ENCODE data around the gene LRRC36. TPM values are rescaled to one million over a fixed set of nuclear protein-coding genes. Genes with fewer than 3 reads are reported as not detected.
A peak's percentile ranks its signal among the peaks of the same experiment; 100 is the strongest.

Gene LRRC36
- total and polyA plus RNA-seq, 2 of the 8 experiments (the other 6 are each of a cell fraction or from before 2014, with no cell fraction given): 0.15 TPM; not detected in 1

DNA sequence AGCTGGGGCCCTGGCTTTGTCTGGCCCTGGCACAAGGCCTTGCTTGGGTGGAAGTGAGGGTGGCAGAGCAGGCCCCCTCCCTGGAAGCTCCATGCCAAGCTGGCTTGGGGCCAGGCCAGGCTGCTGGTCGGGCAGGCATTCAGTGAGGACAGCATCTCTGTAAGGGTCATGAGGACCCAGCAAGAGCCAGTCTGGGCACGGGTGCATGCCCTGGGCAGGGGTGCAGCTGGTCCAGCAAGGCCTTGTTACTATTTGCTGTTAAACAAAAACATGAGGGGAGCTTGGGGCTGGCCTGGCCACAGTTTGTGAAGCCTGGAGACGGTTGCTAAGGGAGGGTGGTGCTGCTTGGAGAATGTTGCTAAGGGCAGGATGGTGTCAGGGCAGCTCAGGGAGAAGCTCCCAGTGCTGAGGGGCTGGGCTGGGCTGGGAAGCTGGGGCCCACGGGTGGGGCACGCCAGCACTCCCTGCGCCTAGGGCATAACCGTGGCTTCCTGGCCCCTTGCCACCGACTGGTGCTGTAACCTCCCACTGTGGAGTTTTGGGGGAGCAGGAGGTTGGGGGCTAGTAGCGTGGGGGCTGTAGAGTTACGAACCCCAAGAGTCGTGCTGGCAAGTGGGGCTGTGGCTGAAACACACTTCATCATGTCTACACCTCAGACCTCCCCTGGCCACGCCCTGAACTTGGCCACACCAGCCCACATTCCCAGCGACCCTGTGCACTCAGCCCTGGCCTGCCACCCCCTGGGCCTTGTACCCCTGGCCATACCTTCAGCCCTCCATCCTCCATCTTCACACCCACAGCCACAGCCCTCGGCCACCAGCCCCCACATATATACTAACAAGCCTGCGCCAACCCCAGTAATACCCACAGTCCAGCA lies 65.0 kb downstream of the LRRC36 start:
- no peak for TF ChIP-seq FOSL1 (IDR thresholded peaks at IDR 0.05; ENCODE audit: insufficient read depth, low read depth, low read length)
- no peak for TF ChIP-seq SIX5 (IDR thresholded peaks at IDR 0.05; ENCODE audit: low read depth, low read length)
- no peak for TF ChIP-seq ASH2L (IDR thresholded peaks at IDR 0.05; ENCODE audit: low read length)
- CTCF ChIA-PET (ENCODE audit: partially characterized antibody): interaction anchor here (1.1 to 32.4 kb wide), 12 partner anchors 7 to 430 kb away, joined by 3 to 476 read pairs (median 6); partner anchors contain the start of genes CES3 and ZDHHC1
- Histone ChIP-seq H3K9ac (replicated peaks in 1 of 4; ENCODE audit: extremely low read depth in 1 of 4, low read depth in 3 of 4, low read length in 3 of 4) (no peak overlapping the region), H3K14ac (ENCODE audit: insufficient read length) (no peak overlapping the region), H4K5ac (ENCODE audit: insufficient read length, low read depth, low read length) (no peak overlapping the region), H3K79me2 (ENCODE audit: control insufficient read depth in 1 of 2, insufficient read depth in 2 of 2, low read length in 2 of 2) (no peaks in the 10 kb centered on the region), H3K36me3 (ENCODE audit: control insufficient read depth in 2 of 4, insufficient read depth in 4 of 4, low read length in 3 of 4) (no peaks in the 10 kb centered on the region), H3K56ac (replicated peaks; ENCODE audit: insufficient read length, low read depth, low read length) (no peak overlapping the region), H2BK12ac (ENCODE audit: low read depth, low read length) (0 out of 2 replicates have a peak overlapping the region, but pooled peaks have one; percentile 50), H3K4ac (replicated peaks; ENCODE audit: insufficient read length, low read depth, low read length) (no peak overlapping the region), H3K4me1 (replicated peaks in 1 of 4; ENCODE audit: control insufficient read depth in 3 of 4, insufficient read depth in 4 of 4, low read length in 3 of 4) (peaks cover 0 to 34% (median 24%) of the 10 kb centered on the region in 4 experiments; a peak in 6 of 7 replicates), H4K91ac (replicated peaks; ENCODE audit: insufficient read length, low read length) (no peak overlapping the region), H3K79me1 (ENCODE audit: low read depth, low read length) (no peaks in the 10 kb centered on the region), H4K8ac (ENCODE audit: extremely low read depth, insufficient read depth, low read length) (no peak overlapping the region), H3K4me2 (ENCODE audit: insufficient read depth in 1 of 2, low read depth in 2 of 2, low read length in 2 of 2) (no peak overlapping the region), H2BK20ac (ENCODE audit: low read length) (no peak overlapping the region), H2BK5ac (ENCODE audit: low read depth, low read length) (no peak overlapping the region), H4K20me1 (replicated peaks in 1 of 2; ENCODE audit: control insufficient read depth in 1 of 2, insufficient read depth in 2 of 2, low read length in 2 of 2) (peaks cover 6 to 9% of the 10 kb centered on the region in 2 experiments), H3K18ac (ENCODE audit: extremely low read depth, low read length) (no peak overlapping the region), H3K27me3 (replicated peaks in 1 of 4; ENCODE audit: control insufficient read depth in 3 of 4, extremely low read depth in 1 of 4, insufficient read depth in 3 of 4, low read length in 3 of 4) (peaks cover 24 to 48% (median 41%) of the 10 kb centered on the region in 4 experiments), H2BK15ac (ENCODE audit: low read length) (0 out of 2 replicates have a peak overlapping the region, but pooled peaks have one; percentile 29), H3K27ac (ENCODE audit: low read depth, low read length) (no peak overlapping the region), H3K23me2 (ENCODE audit: low read depth, low read length) (no peaks in the 10 kb centered on the region; the same call in 1 of the 2 replicates), H2AK5ac (ENCODE audit: low read depth, low read length) (no peak overlapping the region; the same call in 1 of the 2 replicates), H3K4me3 (ENCODE audit: extremely low read depth in 1 of 4, insufficient read depth in 2 of 4, low read depth in 3 of 4, low read length in 4 of 4) (no peak overlapping the region), H3K23ac (ENCODE audit: insufficient read length) (no peak overlapping the region), H2BK120ac (replicated peaks; ENCODE audit: low read depth, low read length) (no peak overlapping the region), H2AFZ (ENCODE audit: low read length) (no peak overlapping the region), H3K9me3 (ENCODE audit: insufficient read depth in 2 of 2, low read depth in 1 of 2, low read length in 1 of 2) (no peaks in the 10 kb centered on the region)
- DNase-seq (ENCODE audit: low read depth in 1 of 2, low spot score in 2 of 2) (no peak), FAIRE-seq (no peak)
- WGBS, 2 experiments (ENCODE audit: extremely low coverage in 1 of 2, insufficient coverage in 1 of 2, insufficient read length in 1 of 2, insufficient replicate concordance in 2 of 2, low coverage in 1 of 2, low lambda C conversion rate in 2 of 2, missing lambda C conversion rate in 1 of 2): 83% methylated on average over 15 of the region's 15 CpGs; no CpG with 5 or more reads in 1 of the 2 experiments
- POLR2A ChIA-PET (ENCODE audit: partially characterized antibody): interaction anchor here (1.2 kb wide), 1 partner anchor 39 kb away, joined by 3 read pairs; the partner anchor contains the start of gene HSD11B2
